CD4-positive, alpha-beta T cell treated with Interleukin-6 for 4 hours (primary cell): ENCODE measurements around the gene ARL8B.
A peak's percentile ranks its signal among the peaks of the same experiment; 100 is the strongest.
"Not testable (repeated sequence)": the region's sequence is repeated elsewhere in the genome, so short reads cannot be mapped to it uniquely, and the experiment has no call there.

Source experiments
- DNase-seq: peaks from one replicate; pipeline ENCODE4 v3.0.0-alpha.2; 2020; ENCODE audit warnings: mixed read lengths

Gene ARL8B

GRCh38 chr3:5149306-5149880 lies 27.3 kb downstream of the ARL8B start:
- no peak for DNase-seq

- no peak for DNase-seq
These were observed 29.5 kb downstream of the ARL8B start for GRCh38 chr3:5151586-5151985.

- DNase-seq, result no peak
These were observed 31.0 kb downstream of the ARL8B start for GRCh38 chr3:5153074-5153473.

DNA sequence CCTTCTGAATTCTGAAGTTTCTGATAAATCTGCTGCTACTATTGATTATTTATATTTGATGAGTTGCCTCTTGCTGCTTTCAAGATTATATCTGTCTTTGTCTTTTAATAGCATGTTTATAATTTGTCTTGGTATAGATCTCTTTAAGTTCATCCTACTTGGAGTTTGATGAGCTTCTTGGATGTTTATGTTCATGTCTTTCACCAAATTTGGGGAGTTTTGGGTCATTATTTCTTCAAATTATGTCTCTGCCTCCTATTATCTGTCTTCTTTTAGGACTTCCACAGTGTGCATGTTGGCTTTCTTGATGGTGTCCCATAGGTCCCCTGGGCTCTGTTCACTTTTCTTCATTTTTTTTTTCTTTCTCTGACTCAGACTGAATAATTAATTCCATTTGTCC lies 33.1 kb downstream of the ARL8B start:
- DNase-seq, result no peak

DNA sequence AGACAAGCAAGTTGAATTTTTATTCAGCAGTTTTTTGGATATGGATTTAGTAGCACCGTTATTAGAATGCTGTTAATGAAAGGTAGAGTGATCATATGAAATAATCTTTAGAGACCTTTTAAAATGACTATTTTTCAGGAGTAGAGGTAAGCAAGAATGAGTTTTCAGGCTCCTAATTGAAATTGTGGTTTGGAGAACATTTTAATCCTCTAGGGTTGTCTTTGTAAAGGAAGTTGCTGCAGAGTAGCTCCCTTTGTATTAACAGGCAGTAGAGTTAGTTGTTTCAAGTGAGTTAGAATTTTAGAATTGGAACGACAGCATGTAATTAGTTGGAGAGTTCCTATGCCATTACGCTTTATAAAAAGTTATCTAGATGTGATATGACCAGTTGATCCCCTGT lies 38.2 kb downstream of the ARL8B start:
- no peak for DNase-seq

DNA sequence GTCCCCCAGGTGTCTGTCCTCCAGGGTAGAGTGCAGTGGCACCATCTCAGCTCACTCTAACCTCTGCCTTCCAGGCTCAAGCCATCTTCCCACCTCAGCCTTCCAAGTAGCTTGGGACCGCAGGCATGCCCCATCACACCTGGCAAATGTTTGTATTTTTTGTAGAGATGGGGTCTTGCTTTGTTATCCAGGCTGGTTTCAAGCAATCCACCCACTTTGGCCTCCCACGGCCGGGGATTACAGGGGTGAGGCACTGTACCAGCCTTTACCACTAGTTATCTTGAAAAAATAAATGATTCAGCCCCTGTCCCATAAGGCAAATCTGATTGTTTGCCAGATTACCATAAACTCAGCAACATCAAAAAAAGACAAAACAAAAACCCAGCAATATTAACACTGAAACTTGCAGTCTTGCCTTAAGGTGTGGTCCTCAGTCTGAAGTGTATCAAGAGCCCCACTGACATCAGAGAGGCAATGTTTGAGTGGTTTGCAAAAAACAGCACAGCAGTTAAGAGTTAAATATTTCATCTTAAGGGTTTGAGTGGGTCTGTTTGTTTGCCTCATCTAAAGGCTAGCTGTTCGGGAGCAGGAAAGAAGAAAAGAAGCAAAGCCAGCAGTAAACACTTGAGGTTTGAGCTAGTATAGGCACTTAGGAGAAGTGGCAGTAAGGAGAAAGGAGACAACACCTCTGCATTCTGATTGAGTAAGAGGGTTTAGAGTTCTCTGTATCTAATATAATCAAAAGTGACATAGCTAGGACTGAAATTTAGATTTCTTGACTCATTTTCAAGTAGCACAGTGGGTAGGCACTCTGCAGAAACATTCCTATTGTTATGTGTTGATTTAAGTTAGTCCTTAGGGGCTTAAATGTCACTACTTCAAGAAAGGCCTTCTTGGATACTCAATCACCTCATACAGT lies 39.1 kb downstream of the ARL8B start:
- no peak for DNase-seq

- no peak for DNase-seq
These were observed 40.0 kb downstream of the ARL8B start for GRCh38 chr3:5162102-5162501.

GRCh38 chr3:5165698-5166097 lies 43.6 kb downstream of the ARL8B start:
- no peak for DNase-seq

- no peak for DNase-seq
These were observed 44.8 kb downstream of the ARL8B start for GRCh38 chr3:5166846-5167245.

- no peak for DNase-seq
These were observed 46.0 kb downstream of the ARL8B start for GRCh38 chr3:5168110-5168509.

GRCh38 chr3:5169807-5170206 lies 47.7 kb downstream of the ARL8B start:
- DNase-seq, result no peak

GRCh38 chr3:5170975-5171374 lies 48.9 kb downstream of the ARL8B start:
- no peak for DNase-seq

DNA sequence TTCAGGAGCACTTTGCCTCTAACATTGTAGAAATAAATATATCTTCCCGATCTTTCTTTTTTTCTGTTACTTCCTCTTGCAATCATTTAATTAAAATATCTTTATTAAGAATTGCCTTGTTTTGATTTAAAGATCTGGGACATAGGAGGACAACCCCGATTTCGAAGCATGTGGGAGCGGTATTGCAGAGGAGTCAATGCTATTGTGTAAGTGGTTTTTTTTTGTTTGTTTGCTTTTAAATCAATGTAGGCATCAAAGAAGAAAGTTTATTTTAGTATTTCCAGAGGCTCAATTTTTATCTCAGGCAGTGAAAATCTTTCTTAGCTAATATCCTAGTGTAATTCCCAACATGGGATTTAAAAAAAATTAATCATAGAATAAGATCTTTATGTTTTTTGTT lies 49.9 kb downstream of the ARL8B start:
- DNase-seq, result no peak

GRCh38 chr3:5179036-5179435 lies 56.9 kb downstream of the ARL8B start:
- DNase-seq, result not testable (repeated sequence)

- no peak for DNase-seq
These were observed 59.5 kb downstream of the ARL8B start for GRCh38 chr3:5181469-5182141.

DNA sequence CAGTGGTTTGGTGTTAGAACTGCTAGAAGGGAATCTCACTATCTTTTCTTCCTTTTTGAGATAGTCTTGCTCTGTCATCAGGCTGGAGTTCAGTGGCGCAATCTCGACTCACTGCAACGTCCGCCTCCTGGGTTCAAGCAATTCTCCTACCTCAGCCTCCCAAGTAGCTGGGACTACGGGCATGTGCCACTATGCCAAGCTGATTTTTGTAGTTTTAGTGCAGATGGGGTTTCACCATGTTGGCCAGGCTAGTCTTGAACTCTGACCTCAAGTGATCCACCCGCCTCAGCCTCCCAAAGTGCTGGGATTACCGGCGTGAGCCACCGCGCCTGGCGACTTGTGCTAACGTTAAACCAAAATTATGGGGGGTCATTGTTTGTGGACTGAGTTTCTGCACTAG lies 61.6 kb downstream of the ARL8B start:
- not testable (repeated sequence) for DNase-seq

DNA sequence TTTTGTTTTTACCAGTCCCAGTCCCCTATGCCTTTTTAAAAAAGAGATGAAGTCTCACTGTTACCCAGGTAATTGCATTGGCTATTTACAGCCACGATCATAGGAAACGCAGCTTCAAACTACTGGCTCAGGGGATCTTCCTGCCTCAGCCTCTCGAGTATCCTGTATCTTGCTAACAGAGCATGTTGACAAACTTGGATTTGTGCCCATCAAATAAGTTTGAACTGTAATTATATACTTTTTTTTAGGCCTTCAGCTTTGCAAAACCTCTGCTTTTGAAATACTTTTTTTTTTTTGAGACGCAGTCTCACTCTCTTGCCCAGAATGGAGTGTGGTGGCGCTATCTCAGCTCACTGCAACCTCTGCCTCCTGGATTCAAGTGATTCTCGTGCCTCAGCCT lies 62.4 kb downstream of the ARL8B start:
- DNase-seq, result no peak

DNA sequence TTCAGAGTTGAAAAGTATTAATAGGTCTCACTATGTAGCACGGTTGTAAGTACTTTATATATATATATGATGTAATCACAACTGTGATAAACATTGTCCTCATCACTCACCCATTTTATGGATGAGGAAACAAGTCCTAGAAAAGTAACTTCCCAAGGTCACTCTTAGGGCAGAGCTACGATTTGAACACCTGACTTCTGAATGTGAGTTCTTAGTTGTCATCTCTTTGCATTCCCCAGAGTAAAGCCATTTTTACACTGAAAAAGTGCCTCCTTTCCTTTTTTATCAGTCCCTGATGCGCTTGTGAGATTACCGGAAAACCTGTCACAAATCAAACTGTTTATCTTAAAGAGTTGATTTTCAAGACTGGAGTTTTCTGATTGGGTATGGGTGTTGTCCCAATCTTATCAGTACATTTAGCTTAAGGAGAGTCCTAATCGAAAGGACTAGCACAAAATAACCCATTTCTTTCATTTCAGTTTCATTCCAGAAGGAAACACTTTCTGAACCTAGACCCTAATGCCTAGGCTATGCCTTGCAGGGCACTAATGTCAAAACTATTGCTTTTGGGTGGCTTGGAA lies 63.1 kb downstream of the ARL8B start:
- no peak for DNase-seq

GRCh38 chr3:5186089-5186857 lies 64.2 kb downstream of the ARL8B start:
- DNase-seq, result no peak

DNA sequence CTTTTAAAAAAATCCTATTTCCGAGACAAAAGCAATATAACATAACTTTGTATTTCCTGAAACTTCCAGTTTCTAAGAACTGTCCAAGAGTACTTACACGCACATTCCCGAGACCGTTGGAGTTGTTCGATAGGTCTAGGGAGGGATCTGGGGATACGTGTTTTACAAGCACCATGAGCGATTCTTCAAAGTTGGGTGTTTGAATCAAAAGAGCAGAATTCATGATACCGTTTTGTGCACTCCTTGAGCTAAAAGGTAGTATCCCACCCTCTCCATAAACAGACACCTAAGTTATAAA lies 64.7 kb downstream of the ARL8B start:
- DNase-seq, result no peak

DNA sequence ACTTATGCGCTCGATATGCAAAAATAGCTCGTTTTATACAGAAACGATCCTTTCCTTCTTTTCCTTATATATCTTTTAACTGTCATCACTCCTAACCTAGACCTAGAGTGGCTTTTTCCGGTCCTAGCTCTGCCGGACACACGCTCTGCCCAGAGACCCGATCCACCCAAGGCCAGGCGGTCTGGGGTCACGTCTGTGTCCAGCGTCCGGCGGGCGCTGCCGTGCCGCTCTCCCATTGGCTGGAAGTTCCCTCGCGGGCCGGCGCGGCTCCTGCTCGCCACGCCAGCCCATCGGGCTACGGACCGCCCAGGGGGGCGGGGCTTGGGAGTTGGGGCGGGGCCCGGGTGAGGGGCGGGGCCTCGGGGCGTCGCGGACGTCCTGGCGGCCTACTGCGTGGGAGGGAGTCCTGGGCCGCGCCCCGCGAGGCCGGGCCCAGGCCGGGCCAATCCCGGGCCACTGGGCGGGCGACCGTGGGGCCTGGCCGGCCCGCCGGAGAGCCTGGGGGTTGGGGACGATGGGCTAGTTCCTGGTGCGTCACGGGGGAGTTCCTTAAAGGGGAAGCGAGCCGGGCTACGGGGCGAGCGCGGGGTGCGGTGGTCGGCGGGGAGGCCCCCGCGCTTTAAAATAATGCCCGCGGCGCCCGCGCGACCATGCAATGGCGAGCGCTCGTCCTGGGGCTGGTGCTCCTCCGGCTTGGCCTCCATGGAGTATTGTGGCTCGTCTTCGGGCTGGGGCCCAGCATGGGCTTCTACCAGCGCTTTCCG lies 65.2 kb downstream of the ARL8B start, which contains the start of gene EDEM1:
Gene EDEM1, plus strand, starts transcription at position 552 of the 764 bp plus-strand sequence. Its CDS starts 99 bp downstream, at position 651.
- DNase-seq, result peak; percentile 91

GRCh38 chr3:5187920-5188418 lies 65.9 kb downstream of the ARL8B start:
- peak; percentile 56 for DNase-seq
